Superior temporal gyrus (tissue), 1 donor: Measurements from ENCODE around the gene ACTRT3.

Experiments used
- DNase-seq: peaks from one replicate; pipeline ENCODE4 v3.0.0-alpha.2; 2016; ENCODE audit errors: extremely low spot score

Gene ACTRT3

GRCh38 chr3:169769287-169770181, at the start of gene ACTRT3:
Gene ACTRT3, minus strand, starts transcription at chr3:169769561. Its CDS starts 41 bp downstream, at chr3:169769520.
- peak; percentile 79 for DNase-seq

GRCh38 chr3:169818316-169818715, 49.0 kb upstream of the ACTRT3 start:
- DNase-seq: no peak

DNA sequence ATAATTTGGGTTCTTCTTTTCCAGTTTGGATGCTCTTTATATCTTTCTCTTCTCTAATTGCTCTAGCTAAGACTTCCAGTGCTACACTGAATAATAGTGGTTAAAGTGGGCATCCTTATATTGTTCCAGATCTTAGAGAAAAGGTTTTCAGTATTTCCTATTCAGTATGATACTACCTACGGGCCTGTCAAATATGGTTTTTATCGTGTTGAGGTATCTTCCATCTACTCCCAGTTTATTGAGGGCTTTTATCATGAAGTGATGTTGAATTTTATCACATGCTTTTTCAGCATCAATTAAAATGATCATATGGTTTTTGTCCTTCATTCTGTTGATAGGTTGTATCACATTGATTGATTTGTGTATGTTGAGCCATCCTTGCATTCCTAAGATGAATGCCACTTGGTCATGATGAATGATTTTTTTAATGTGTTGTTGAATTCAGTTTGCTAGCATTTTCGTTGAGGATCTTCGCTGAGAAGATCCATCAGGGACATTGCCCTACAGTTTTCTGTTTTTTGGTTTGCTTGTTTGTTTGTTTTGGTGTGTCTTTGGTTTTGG, 46.3 kb upstream of the ACTRT3 start:
- DNase-seq: no peak

GRCh38 chr3:169813757-169814517, 44.6 kb upstream of the ACTRT3 start:
- DNase-seq: no peak

GRCh38 chr3:169813278-169813677, 43.9 kb upstream of the ACTRT3 start:
- no peak for DNase-seq

DNA sequence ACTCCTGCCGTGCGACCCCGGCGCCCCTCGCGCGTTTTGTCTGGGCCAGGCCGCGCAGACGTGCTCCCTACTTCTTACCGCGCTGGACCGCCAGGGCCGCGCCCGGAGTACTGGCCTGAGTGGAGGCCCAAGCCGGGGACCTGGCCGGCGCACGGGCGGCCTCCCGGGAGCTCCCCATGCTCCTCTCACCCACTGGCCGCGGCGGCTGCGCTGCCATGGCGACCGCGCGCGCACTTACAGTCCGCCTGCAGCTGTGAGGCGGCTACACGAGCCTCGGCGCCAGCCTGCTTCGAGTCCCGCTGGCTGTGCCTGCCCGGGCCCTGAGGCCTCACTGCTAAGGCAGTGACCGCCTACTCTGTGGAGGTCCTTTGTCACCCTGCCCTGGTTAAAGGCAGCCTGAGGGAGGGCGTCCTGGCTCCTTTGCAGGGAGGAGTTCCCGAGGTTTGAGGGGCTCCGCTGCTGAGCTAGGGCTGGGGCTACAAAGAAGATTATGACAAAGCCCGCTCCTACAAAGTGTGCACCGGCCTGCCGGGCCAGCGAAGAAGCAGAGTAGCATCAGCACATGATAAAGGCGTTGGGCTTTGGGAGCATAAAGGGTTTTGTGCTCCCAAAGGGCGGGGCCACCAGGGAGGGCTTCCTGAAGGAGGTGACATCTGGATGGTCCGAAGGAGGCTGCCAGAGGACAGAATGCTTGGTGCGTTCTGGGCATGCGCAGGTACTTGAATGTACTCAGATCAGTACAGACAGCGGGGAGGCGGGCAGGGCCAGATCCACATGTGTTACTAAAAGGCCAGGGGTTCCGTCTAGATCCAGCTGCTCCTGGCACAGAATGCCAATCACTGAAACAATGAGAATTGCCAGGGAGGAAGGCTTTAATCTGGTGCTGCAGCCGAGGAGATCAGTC, 43.2 kb upstream of the ACTRT3 start, which contains the start of the genes LRRC34 and LRRIQ4:
Gene LRRC34, minus strand, starts transcription at position 573 of the 904 bp plus-strand sequence. Its CDS starts 356 bp downstream, at position 217.
Gene LRRIQ4, plus strand, starts transcription at position 539 of the 904 bp plus-strand sequence. CDS start 9,052 bp downstream, outside the sequence.
- DNase-seq: peak; percentile 78

GRCh38 chr3:169811631-169812331, 42.4 kb upstream of the ACTRT3 start:
- DNase-seq: peak; percentile 75

DNA sequence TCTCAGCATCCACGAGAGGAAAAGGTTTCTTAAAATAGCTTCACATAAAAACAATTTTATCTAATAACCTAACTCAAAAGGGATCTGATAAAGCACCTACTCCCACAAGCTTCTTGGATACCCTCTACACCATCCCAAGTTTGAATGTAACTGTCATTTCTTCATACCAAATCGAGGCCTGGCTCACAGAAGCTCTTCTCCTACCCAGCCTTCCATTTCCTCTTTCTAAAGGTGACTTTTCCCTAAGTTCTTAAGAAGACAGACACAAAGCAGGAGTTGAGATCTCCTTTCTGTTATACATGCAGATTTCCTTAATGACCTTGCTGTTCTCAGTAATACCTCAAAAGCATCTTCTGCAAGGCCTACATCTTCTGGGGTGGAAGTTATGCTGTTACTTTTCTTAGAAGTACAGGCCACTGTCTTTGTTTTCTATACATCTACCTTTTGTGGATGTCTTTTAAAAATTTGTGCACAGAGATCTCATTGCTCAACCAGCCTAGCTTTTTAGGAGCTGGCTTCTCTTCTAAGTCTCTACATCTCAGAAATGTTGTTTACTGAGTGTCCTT, 40.0 kb upstream of the ACTRT3 start:
- DNase-seq: no peak

DNA sequence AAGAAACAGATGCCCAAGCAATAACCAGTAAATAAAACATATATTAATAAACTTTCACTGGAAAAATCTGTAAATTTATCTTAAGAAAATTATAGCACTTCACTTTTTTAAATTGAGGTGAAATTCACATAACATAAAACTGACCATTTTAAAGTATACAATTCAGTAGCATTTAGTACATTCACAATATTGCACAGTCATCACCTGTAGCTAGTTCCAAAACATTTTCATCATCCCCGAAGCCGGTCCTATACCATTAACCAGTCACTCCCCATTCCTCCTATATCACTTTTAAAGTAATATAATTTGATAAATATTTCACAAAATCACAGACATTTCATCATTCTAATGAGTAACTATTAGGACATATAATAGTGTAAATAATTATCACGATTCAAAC, 35.3 kb upstream of the ACTRT3 start:
- no peak for DNase-seq

- DNase-seq: no peak
Observed at GRCh38 chr3:169792359-169792758, 23.0 kb upstream of the ACTRT3 start.

DNA sequence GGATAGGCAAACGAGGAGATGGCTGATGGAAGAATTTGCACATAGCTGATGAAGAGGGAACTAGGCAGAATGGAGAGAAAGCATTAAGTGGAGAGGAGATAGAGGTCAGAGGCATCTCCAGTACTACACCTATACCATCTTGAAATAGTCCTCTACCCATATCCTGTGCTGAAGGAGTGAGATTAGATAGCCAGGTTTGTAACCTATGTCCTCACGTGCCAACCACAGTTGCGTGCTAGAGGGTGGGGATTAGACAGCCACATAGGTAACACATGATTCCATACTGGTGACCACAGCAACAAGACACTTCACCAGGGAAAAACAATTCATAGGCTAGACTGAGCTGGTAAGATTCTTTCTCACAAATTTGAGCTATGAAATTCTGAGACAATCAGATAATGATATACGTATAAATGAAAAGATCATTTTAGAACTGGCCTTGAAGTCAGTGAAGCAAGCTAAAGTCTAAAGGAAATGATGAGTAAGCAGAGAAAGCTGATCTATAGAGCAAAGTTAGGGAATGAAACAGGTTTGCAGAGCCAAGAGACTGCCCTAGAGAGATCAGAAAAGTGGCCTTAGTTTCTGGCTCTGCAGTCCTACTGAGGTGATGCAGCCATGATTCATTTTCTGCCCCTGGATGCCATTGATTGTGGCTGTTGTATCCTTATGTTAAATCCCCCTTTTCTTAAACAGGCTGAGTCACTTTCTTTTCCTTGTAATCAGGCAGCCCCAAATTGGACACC, 21.5 kb upstream of the ACTRT3 start:
- DNase-seq: no peak

GRCh38 chr3:169790219-169790618, 20.9 kb upstream of the ACTRT3 start:
- DNase-seq: no peak

- DNase-seq: no peak
Observed at GRCh38 chr3:169787791-169788190, 18.4 kb upstream of the ACTRT3 start.

DNA sequence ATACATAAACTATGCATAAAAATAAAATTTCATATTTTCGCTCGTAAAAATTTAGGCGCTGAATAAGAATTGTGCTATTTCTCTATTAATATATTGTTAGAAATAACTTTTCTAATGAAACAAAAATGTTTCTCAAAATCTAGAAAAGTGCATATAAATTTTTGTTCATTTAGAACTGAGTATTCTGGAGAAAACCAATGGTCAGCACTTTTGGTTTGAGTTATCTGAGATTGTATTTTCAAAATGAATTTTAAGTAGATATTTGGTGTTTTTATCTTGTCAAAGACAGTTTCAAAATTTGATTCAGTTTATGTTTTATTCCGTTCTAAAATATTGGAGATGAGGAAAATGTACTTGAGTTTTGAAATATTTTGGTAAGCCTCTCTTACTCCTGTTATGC, 17.8 kb upstream of the ACTRT3 start:
- DNase-seq: no peak

- DNase-seq: no peak
Observed at GRCh38 chr3:169781209-169781855, 12.0 kb upstream of the ACTRT3 start.

- DNase-seq: no peak
Observed at GRCh38 chr3:169780742-169781141, 11.4 kb upstream of the ACTRT3 start.

DNA sequence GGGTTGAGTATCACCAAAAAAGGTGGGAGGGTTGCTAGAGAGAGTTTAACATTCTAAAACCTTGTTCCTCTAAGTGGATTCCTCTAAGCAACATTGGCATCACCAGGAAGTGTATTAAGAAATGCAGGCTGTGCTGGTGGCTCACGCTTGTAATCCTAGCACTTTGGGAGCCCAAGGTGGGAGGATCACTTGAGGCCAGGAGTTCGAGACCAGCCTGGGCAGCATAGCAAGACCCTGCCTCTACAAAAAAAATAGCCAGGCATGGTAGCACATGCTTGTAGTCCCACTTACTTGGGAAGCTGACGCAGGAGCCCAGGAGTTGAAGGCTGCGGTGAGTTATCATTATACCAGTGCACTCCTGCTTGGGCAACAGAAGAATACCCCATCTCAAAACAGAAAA, 8.5 kb upstream of the ACTRT3 start:
- no peak for DNase-seq

DNA sequence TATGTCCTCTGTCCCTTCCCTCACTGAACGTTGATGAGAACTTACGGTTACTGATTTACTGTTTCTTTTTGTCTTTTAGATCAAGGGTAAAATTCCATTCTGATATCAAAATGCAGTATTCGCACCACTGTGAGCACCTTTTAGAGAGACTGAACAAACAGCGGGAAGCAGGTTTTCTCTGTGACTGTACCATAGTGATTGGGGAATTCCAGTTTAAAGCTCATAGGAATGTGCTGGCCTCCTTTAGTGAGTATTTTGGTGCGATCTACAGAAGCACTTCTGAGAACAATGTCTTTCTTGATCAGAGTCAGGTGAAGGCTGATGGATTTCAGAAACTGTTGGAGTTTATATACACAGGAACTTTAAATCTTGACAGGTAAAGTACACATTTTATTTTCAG, 4.8 kb upstream of the ACTRT3 start:
- DNase-seq: no peak
